Colonic mucosa (tissue), 4 donors: ENCODE measurements around the gene CRACR2B. TPM values are rescaled to one million over a fixed set of nuclear protein-coding genes. Genes with fewer than 3 reads are reported as not detected.

ENCODE experiments used
- DNase-seq: peaks from one replicate; pipeline ENCODE4 v3.0.0-alpha.2; 2020
- H3K27ac ChIP-seq: fragments of 200-600 bp; one replicate; pipeline ENCODE4 v1.8.0; 2021
- H3K27me3 ChIP-seq: fragments of 200-600 bp; one replicate; pipeline ENCODE4 v1.8.0; 2021
- H3K36me3 ChIP-seq: fragments of 200-600 bp; one replicate; pipeline ENCODE4 v1.8.0; 2021
- H3K4me1 ChIP-seq: fragments of 200-600 bp; one replicate; pipeline ENCODE4 v1.8.0; 2021; ENCODE audit warnings: mild to moderate bottlenecking
- H3K4me3 ChIP-seq: fragments of 200-600 bp; one replicate; pipeline ENCODE4 v1.8.0; 2021
- H3K9ac ChIP-seq, 2 donors: one replicate each; pipeline ENCODE4 v1.7.0; 2013; ENCODE audit warnings: control low read depth in 2 of 2, low read depth in 2 of 2, low read length in 2 of 2
- H3K9me3 ChIP-seq: fragments of 200-600 bp; one replicate; pipeline ENCODE4 v1.8.0; 2021
- intact Hi-C: fragments of 100-400 bp; cut with DNase I; formaldehyde crosslinking; loops from one replicate; pipeline ENCODE4 v1.14.1; 2022
- total RNA-seq, 2 donors: library from RNA; stranded (reverse); fragmentation: NEBNext Ultra II Directional in 1 of 2; extraction: Animal tissue kit (Norgen Biotek cat#: 25700) in 1 of 2; gene quantifications; one replicate each; pipeline ENCODE4 v1.2.1, GENCODE V29; 2021
- TF ChIP-seq, protein P1 (sequence below): fragments of 200-600 bp; IDR thresholded peaks from one replicate; pipeline ENCODE4 v1.8.0; 2022; ENCODE audit warnings: antibody characterized with exemption, mild to moderate bottlenecking
- donor health status: healthy.
- donor health status: DM: no; HTN: no; CAD: no.
- donor health status: DM: no; HTN: no; CAD: no.

CRACR2B gene
- total RNA-seq, 2 donors from 2014 or later = 97.3 to 108 TPM

- DNase-seq = peak; percentile 58
- Histone ChIP-seq H3K9me3 (no peaks in the 10 kb centered on the region), H3K9ac (peak overlapping the region; percentile 55 to 90), H3K27me3 (peaks cover 18% of the 10 kb centered on the region), H3K4me1 (peaks cover 40% of the 10 kb centered on the region), H3K4me3 (peak overlapping the region; percentile 8), H3K36me3 (peaks cover 5% of the 10 kb centered on the region), H3K27ac (peak overlapping the region; percentile 93)
- TF ChIP-seq, protein P1, sequence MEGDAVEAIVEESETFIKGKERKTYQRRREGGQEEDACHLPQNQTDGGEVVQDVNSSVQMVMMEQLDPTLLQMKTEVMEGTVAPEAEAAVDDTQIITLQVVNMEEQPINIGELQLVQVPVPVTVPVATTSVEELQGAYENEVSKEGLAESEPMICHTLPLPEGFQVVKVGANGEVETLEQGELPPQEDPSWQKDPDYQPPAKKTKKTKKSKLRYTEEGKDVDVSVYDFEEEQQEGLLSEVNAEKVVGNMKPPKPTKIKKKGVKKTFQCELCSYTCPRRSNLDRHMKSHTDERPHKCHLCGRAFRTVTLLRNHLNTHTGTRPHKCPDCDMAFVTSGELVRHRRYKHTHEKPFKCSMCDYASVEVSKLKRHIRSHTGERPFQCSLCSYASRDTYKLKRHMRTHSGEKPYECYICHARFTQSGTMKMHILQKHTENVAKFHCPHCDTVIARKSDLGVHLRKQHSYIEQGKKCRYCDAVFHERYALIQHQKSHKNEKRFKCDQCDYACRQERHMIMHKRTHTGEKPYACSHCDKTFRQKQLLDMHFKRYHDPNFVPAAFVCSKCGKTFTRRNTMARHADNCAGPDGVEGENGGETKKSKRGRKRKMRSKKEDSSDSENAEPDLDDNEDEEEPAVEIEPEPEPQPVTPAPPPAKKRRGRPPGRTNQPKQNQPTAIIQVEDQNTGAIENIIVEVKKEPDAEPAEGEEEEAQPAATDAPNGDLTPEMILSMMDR = no peak
- intact Hi-C loops = no loop called here
These were observed 1.6 kb downstream of the CRACR2B start for GRCh38 chr11:829176-829846.

DNA sequence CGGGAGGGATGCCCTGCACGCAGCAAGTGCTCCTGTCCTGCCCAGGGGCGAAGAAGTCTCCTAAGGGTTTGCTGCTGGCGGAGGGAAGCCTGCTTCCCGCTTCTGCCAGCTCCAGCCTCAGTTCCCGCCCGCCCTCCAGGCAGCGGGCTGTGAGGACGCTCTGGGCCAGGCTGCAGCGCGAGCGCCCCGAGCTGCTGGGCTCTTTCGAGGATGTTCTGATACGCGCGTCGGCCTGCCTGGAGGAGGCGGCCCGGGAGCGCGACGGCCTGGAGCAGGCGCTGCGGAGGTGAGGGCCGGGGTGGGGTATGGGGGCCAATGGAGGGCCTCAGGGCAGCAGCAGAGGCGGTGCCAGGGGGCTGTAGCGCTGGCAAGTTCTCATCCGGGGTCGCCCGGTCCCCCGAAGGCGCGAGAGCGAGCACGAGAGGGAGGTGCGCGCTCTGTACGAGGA lies 2.2 kb downstream of the CRACR2B start:
- Histone ChIP-seq H3K4me1 (peaks cover 39% of the 10 kb centered on the region), H3K36me3 (no peaks in the 10 kb centered on the region), H3K9me3 (no peaks in the 10 kb centered on the region), H3K27me3 (peaks cover 18% of the 10 kb centered on the region), H3K4me3 (peak overlapping the region; percentile 8), H3K27ac (no peak overlapping the region), H3K9ac (peak overlapping the region; percentile 39 to 90)
- TF ChIP-seq, protein P1 = no peak
- no peak for DNase-seq
- intact Hi-C loops = no loop called here

DNA sequence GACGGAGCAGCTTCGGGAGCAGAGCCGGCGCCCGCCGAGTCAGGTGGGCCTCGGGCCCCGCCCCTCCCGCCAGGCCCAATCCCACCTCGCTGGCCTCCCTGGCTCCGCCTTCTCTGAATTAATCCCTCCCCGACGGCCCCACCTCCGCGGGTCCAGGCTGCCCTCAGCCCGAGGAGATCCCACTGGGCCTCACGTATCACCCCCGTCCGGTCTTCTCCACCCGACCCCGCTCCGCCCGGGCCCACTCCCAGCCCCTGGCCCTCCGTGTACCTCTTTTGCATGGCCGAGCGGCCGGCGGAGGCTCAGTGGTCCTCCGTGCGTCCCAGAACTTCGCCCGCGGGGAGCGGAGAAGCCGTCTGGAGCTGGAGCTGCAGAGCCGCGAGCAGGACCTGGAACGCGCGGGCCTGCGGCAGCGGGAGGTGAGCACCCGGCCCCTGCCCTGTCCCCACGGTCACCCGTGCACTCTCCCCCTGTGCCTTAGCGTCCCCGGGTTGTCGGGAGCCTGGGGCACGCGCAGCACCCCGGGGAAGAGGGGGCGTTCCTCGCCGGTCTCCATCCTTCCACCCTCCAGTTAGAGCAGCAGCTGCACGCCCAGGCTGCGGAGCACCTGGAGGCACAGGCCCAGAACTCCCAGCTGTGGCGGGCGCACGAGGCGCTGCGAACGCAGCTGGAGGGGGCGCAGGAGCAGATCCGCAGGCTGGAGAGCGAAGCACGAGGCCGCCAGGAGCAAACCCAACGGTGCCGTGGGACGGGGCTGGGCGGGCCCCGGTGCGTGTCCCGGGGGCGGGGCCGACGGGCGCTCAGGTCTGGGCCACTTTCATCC lies 2.8 kb downstream of the CRACR2B start:
- peaks cover 18% of the 10 kb centered on the region for H3K27me3 ChIP-seq
- TF ChIP-seq, protein P1 = no peak
- intact Hi-C loops = no loop called here

DNA sequence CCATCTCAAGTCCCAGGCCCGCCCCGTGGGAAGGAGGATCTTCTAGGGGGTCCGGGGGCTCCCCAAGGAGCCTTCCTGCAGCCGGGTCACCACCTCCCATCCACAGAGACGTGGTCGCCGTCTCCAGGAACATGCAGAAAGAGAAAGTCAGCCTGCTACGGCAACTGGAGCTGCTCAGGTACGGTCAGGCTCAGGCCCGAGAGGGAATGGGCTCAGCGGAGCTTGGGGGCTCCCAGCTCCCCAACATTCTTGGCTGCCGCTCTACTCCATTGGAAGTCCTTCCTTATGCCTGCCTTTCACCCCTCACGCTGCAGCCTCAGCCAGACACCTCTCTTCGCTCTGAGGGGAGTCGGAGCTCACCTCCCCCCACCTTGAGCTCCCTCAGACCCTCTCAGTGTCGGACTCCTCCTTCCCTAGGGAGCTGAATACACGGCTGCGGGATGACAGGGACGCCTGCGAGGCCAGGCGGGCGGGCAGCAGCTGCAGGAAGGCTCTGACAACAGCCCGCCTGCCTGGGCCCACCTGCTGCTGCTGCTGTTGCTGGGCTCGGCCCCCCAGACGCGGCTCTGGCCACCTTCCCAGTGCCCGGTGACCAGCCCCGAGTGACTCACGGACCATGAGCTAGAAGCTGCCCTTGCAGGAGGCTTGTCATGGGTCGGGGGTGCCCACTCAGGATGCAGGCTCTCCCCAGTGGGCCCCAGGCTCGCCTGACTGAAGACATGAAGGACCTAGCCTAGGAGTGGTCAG lies 3.6 kb downstream of the CRACR2B start:
- Histone ChIP-seq H3K36me3 (no peaks in the 10 kb centered on the region), H3K9ac (peak overlapping the region in 1 of 2 donors; percentile 50), H3K27ac (no peak overlapping the region), H3K4me3 (no peak overlapping the region), H3K4me1 (peaks cover 31% of the 10 kb centered on the region), H3K27me3 (peaks cover 18% of the 10 kb centered on the region), H3K9me3 (no peaks in the 10 kb centered on the region)
- intact Hi-C loops = no loop called here
- no peak for DNase-seq
- TF ChIP-seq, protein P1 = no peak

More for the DNA sequence above, 2.8 kb downstream of the CRACR2B start:
- no peak overlapping the region for H3K27ac ChIP-seq
- H3K4me1 ChIP-seq = peaks cover 35% of the 10 kb centered on the region
- H3K9me3 ChIP-seq = no peaks in the 10 kb centered on the region
- peak; percentile 90 for DNase-seq
- peak overlapping the region; percentile 39 to 90 for H3K9ac ChIP-seq
- peak overlapping the region; percentile 8 for H3K4me3 ChIP-seq
- H3K36me3 ChIP-seq = no peaks in the 10 kb centered on the region

GRCh38 chr11:831961-832528 lies 4.3 kb downstream of the CRACR2B start:
- peaks cover 31% of the 10 kb centered on the region for H3K4me1 ChIP-seq
- DNase-seq = no peak
- H3K27me3 ChIP-seq = peaks cover 18% of the 10 kb centered on the region
- peak overlapping the region; percentile 79 to 88 for H3K9ac ChIP-seq
- peaks cover 5% of the 10 kb centered on the region for H3K36me3 ChIP-seq
- peak overlapping the region; percentile 77 for H3K4me3 ChIP-seq
- no peaks in the 10 kb centered on the region for H3K9me3 ChIP-seq
- peak overlapping the region; percentile 67 for H3K27ac ChIP-seq
- intact Hi-C loops = no loop called here
- TF ChIP-seq, protein P1 = no peak
